Measurements from ENCODE around the gene NPAS3.

GRCh38 chr14:33509454-33509853 is 570.8 kb downstream of the NPAS3 start:
- TF ChIP-seq, protein P1, sequence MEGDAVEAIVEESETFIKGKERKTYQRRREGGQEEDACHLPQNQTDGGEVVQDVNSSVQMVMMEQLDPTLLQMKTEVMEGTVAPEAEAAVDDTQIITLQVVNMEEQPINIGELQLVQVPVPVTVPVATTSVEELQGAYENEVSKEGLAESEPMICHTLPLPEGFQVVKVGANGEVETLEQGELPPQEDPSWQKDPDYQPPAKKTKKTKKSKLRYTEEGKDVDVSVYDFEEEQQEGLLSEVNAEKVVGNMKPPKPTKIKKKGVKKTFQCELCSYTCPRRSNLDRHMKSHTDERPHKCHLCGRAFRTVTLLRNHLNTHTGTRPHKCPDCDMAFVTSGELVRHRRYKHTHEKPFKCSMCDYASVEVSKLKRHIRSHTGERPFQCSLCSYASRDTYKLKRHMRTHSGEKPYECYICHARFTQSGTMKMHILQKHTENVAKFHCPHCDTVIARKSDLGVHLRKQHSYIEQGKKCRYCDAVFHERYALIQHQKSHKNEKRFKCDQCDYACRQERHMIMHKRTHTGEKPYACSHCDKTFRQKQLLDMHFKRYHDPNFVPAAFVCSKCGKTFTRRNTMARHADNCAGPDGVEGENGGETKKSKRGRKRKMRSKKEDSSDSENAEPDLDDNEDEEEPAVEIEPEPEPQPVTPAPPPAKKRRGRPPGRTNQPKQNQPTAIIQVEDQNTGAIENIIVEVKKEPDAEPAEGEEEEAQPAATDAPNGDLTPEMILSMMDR (IDR thresholded peaks at IDR 0.05; ENCODE audit: low read depth, low read length, missing input control): no peak
- TF ChIP-seq REST (IDR thresholded peaks at IDR 0.05): no peak
- no peak for TF ChIP-seq JUND (IDR thresholded peaks at IDR 0.05)
- no peak for TF ChIP-seq SP1 (IDR thresholded peaks at IDR 0.05)
- no peak for TF ChIP-seq FOXA1 (IDR thresholded peaks at IDR 0.05)
- TF ChIP-seq RAD21 (IDR thresholded peaks at IDR 0.05): no peak
- TF ChIP-seq GABPA (IDR thresholded peaks at IDR 0.05 in 1 of 2, conservative IDR thresholded peaks at IDR 0.05 in 1 of 2): no peak
- no peak for TF ChIP-seq YY1 (IDR thresholded peaks at IDR 0.05)

Measured in liver (tissue), 3 donors.